HepG2 (cell line): ENCODE data around the gene ANKRD55. TPM values are rescaled to one million over a fixed set of nuclear protein-coding genes. Genes with fewer than 3 reads are reported as not detected.

ENCODE experiments used
- DNMT1 ChIP-seq: sonication (generic); formaldehyde crosslinking; IDR thresholded peaks from 2 replicates; pipeline ENCODE4 v1.5.1; 2020; ENCODE audit warnings: mild to moderate bottlenecking, missing genetic modification reagents
- EP300 ChIP-seq, 3 experiments: sonication (generic) in 1 of 3; formaldehyde crosslinking in 1 of 3; IDR thresholded peaks; 2 replicates each; pipeline versions ENCODE4 v1.5.1 to v1.6.1; 2011 to 2020; ENCODE audit warnings: low read depth in 2 of 3, low read length in 2 of 3, borderline replicate concordance in 1 of 3, improper control_type of control experiment in 1 of 3, mild to moderate bottlenecking in 1 of 3, missing genetic modification reagents in 1 of 3, moderate library complexity in 1 of 3
- HNF4A ChIP-seq: sonication (generic); formaldehyde crosslinking; IDR thresholded peaks from 2 replicates; pipeline ENCODE4 v1.4.0; 2020; ENCODE audit warnings: missing genetic modification reagents
- KMT2A ChIP-seq: sonication (generic); formaldehyde crosslinking; IDR thresholded peaks from 2 replicates; pipeline ENCODE4 v1.4.0; 2020; ENCODE audit warnings: missing genetic modification reagents
- MEIS2 ChIP-seq: sonication (generic); formaldehyde crosslinking; IDR thresholded peaks from 2 replicates; pipeline ENCODE4 v1.9.0; 2021; ENCODE audit warnings: mild to moderate bottlenecking, missing genetic modification reagents
- NCOA1 ChIP-seq: sonication (generic); formaldehyde crosslinking; IDR thresholded peaks from 2 replicates; pipeline ENCODE4 v1.9.0; 2021; ENCODE audit warnings: missing genetic modification reagents
- SKI ChIP-seq: fragments of 450-650 bp; IDR thresholded peaks from one replicate; pipeline ENCODE4 v1.6.1; 2018; ENCODE audit warnings: mild to moderate bottlenecking; ENCODE audit not compliant: partially characterized antibody
- XBP1 ChIP-seq: sonication (generic); formaldehyde crosslinking; IDR thresholded peaks from 2 replicates; pipeline ENCODE4 v1.5.0; 2020; ENCODE audit warnings: missing genetic modification reagents
- YEATS2 ChIP-seq: sonication (generic); formaldehyde crosslinking; IDR thresholded peaks from 2 replicates; pipeline ENCODE4 v1.4.0; 2020; ENCODE audit warnings: missing genetic modification reagents, borderline replicate concordance
- ZFP36 ChIP-seq: fragments of 150-350 bp; IDR thresholded peaks from 2 replicates; pipeline ENCODE4 v1.6.1; 2018; ENCODE audit warnings: borderline replicate concordance, low read length, low read depth; ENCODE audit not compliant: partially characterized antibody
- ZFX ChIP-seq: sonication (generic); formaldehyde crosslinking; IDR thresholded peaks from 2 replicates; pipeline ENCODE4 v1.4.0; 2020; ENCODE audit warnings: mild to moderate bottlenecking, low read depth, missing genetic modification reagents, moderate library complexity
- ZNF253 ChIP-seq: sonication (generic); formaldehyde crosslinking; IDR thresholded peaks from 2 replicates; pipeline ENCODE4 v1.8.0; 2022; ENCODE audit warnings: mild to moderate bottlenecking, missing genetic modification reagents, borderline replicate concordance
- ZNF281 ChIP-seq: sonication (generic); formaldehyde crosslinking; IDR thresholded peaks from 2 replicates; pipeline ENCODE4 v1.4.0; 2020; ENCODE audit warnings: missing genetic modification reagents, borderline replicate concordance
- ZNF710 ChIP-seq: sonication (generic); formaldehyde crosslinking; IDR thresholded peaks from 2 replicates; pipeline ENCODE4 v1.5.0; 2020; ENCODE audit warnings: mild to moderate bottlenecking, missing genetic modification reagents, borderline replicate concordance
- ZNF776 ChIP-seq: sonication (generic); formaldehyde crosslinking; IDR thresholded peaks from 2 replicates; pipeline ENCODE4 v1.4.0; 2020; ENCODE audit warnings: mild to moderate bottlenecking, missing genetic modification reagents
- ZXDC ChIP-seq: sonication (generic); formaldehyde crosslinking; IDR thresholded peaks from 2 replicates; pipeline ENCODE4 v1.5.0; 2020; ENCODE audit warnings: mild to moderate bottlenecking, missing genetic modification reagents
- polyA plus RNA-seq, 8 experiments: library from polyadenylated mRNA; depleted of rRNA in 3 of 8; stranded (reverse) in 7 of 8; unstranded in 1 of 8; fragments of >200 nt; fragmentation: Illumina TruSeq in 4 of 8; extraction: Trizol in 4 of 8; gene quantifications; 2 replicates each; pipeline versions ENCODE4 v1.2.1 to v1.2.3, GENCODE V29; 2011 to 2016; ENCODE audit warnings: low read depth in 4 of 8, missing spikeins in 1 of 8, mixed read lengths in 1 of 8; ENCODE audit not compliant: insufficient read depth in 1 of 8
- total RNA-seq, 5 experiments: library from RNA; depleted of rRNA; stranded (reverse); fragments of >200 nt; fragmentation: Illumina TruSeq; extraction: Trizol; gene quantifications; 2 replicates each; pipeline ENCODE4 v1.2.3, GENCODE V29; 2016; ENCODE audit warnings: low read depth in 1 of 5
- TF ChIP-seq, protein P1 (sequence below): sonication (generic); formaldehyde crosslinking; IDR thresholded peaks from 2 replicates; pipeline ENCODE4 v1.5.0; 2020; ENCODE audit warnings: missing genetic modification reagents
- TF ChIP-seq, protein P2 (sequence below): sonication (generic); formaldehyde crosslinking; IDR thresholded peaks from 2 replicates; pipeline ENCODE4 v1.5.0; 2020; ENCODE audit warnings: missing genetic modification reagents

Gene ANKRD55
- total and polyA plus RNA-seq, 2 of the 13 experiments (the other 11 are each of a cell fraction or from before 2014, with no cell fraction given), result 0.11 to 0.28 TPM

GRCh38 chr5:56123531-56124243 lies 109.4 kb downstream of the ANKRD55 start (continued):
- TF ChIP-seq NCOA1 (CRISPR knock-in tag), result peak; percentile 71; the same call in 1 of the 2 replicates
- peak; percentile 95 for TF ChIP-seq HNF4A (CRISPR knock-in tag)
- TF ChIP-seq ZNF710 (CRISPR knock-in tag), result peak; percentile 81
- TF ChIP-seq ZNF281, result peak; percentile 30; the same call in 1 of the 2 replicates
- TF ChIP-seq XBP1 (CRISPR knock-in tag), result no peak
- TF ChIP-seq, protein P1, sequence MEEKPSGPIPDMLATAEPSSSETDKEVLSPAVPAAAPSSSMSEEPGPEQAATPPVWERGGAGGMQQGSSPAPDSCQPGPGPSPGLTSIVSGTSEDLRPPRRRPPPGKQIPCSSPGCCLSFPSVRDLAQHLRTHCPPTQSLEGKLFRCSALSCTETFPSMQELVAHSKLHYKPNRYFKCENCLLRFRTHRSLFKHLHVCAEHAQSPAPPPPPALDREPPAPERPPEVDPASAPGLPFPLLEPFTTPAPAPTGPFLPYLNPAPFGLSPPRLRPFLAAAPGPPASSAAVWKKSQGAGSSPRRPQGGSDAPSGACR (CRISPR knock-in tag), result peak; percentile 92
- TF ChIP-seq SKI, result peak; percentile 63
- TF ChIP-seq ZXDC (CRISPR knock-in tag), result no peak
- TF ChIP-seq ZNF776 (CRISPR knock-in tag), result no peak
- TF ChIP-seq, protein P2, sequence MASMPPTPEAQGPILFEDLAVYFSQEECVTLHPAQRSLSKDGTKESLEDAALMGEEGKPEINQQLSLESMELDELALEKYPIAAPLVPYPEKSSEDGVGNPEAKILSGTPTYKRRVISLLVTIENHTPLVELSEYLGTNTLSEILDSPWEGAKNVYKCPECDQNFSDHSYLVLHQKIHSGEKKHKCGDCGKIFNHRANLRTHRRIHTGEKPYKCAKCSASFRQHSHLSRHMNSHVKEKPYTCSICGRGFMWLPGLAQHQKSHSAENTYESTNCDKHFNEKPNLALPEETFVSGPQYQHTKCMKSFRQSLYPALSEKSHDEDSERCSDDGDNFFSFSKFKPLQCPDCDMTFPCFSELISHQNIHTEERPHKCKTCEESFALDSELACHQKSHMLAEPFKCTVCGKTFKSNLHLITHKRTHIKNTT (CRISPR knock-in tag), result no peak
- no peak for TF ChIP-seq ZNF253 (CRISPR knock-in tag)
- TF ChIP-seq DNMT1 (CRISPR knock-in tag), result no peak
- peak; percentile 99 for TF ChIP-seq MEIS2
- peak; percentile 27; the same call in 1 of the 2 replicates for TF ChIP-seq ZFX (CRISPR knock-in tag)
- peak; percentile 51 for TF ChIP-seq ZFP36
- peak; percentile 69; the same call in 1 of the 2 replicates for TF ChIP-seq YEATS2
- TF ChIP-seq KMT2A, result peak; percentile 73
- peak in 1 of 2 experiments; percentile 91; a peak in 2 of 4 replicates for TF ChIP-seq EP300 (IDR thresholded peaks at IDR 0.05; ENCODE audit: low read depth in 2 of 2, low read length in 2 of 2)
- TF ChIP-seq EP300 (CRISPR knock-in tag; IDR thresholded peaks at IDR 0.05; ENCODE audit: borderline replicate concordance), result peak; percentile 95
